ENCODE results near the gene ENOX2.
"Not testable (repeated sequence)": the region's sequence is repeated elsewhere in the genome, so short reads cannot be mapped to it uniquely, and the experiment has no call there.

The ENOX2 gene

DNA sequence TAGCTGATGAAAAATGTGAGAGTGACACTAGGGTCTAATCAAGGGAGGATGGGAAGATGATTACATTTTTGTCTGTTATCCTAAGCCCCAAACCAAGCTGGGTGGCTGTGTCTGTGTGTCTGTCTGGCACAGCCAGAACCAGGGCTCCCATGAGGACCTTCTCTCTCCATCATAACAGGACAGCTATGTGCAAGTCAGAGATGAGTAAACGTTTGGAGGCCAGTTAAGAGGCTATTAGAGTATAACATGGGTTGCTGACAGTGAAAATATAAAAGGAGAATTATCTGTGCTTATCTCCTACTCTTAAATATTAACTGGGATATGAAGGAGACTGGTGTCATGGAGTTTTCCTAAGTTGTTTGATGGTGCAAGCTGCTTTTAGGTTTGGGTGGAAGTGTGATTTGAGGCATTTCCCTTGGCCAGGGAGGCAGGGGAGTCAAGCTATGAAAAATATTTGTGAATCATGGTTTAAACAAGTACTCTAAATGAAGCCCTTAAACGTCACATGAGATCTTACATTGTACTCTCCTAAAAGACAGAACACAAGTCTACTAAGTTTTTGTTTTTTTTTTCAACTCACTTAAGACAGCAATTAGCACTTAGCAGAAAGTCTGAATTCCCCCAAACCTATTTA lies 156.2 kb downstream of the ENOX2 start:
- DNase-seq (ENCODE audit: low spot score): no peak

DNA sequence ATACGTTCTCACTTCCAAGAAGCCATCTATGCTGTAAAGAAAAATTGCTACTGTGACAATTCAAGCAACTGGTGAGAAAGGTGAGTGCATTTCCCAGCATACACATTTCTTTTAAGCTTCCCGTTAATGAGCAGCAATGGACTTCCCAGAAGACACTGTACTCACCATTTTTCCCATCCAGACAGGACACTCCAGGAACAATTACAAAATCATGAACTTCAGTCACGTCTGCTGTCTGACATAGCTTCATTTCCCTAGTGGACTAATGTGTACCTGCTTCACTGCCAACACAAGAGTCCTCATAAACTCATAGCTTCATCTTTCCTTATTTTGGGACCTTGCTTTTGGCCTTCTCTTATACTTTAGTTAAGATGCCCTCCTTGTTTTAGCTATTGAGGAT lies 156.9 kb downstream of the ENOX2 start:
- DNase-seq (ENCODE audit: low spot score): no peak

DNA sequence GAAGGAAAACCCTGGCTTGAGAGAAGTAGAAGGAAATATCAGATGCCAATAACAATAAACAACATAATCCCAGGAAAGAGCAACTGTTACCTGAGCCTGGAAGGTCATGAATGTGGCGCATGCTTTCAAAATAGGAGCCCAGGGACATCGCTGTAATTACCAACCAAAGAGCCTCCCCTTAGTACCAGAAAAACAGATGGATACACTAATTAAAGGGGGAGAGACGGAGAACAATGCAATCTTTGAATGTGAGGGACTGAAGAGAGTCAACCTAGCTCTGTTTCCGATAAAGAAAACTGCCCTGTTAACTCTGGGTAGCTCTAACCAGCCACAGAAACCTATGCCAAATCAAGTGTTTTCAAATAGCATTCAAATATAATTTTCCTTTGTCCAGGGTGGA lies 161.4 kb downstream of the ENOX2 start:
- DNase-seq (ENCODE audit: low spot score): no peak

DNA sequence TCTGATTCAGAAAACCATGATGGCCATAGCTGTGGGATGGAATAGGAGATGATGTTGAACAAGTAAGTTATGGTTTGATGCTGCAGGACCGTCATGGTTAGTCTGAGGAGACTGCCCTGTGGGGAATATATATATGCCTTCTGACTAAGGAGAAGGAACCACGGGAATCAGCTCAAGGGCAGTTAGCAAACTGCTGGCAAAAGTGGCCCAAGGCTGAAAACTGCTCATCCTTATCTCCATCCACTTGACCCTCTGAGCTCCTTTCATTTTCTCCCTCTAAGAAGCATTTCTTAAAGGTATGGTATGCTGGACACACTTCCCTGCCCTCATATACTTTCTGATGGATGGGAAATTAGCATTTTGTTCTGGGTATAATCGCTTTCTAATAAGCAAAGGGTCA lies 161.9 kb downstream of the ENOX2 start:
- no peak for DNase-seq (ENCODE audit: low spot score)

- DNase-seq (ENCODE audit: low spot score): no peak
Observed at GRCh38 chrX:130738638-130739195, 164.3 kb downstream of the ENOX2 start.

GRCh38 chrX:130734713-130735112 lies 168.3 kb downstream of the ENOX2 start:
- DNase-seq (ENCODE audit: low spot score): no peak

- DNase-seq (ENCODE audit: low spot score): no peak
Observed at GRCh38 chrX:130728208-130728607, 174.8 kb downstream of the ENOX2 start.

GRCh38 chrX:130726661-130727060 lies 176.3 kb downstream of the ENOX2 start:
- no peak for DNase-seq (ENCODE audit: low spot score)

GRCh38 chrX:130725519-130725918 lies 177.5 kb downstream of the ENOX2 start:
- no peak for DNase-seq (ENCODE audit: low spot score)

DNA sequence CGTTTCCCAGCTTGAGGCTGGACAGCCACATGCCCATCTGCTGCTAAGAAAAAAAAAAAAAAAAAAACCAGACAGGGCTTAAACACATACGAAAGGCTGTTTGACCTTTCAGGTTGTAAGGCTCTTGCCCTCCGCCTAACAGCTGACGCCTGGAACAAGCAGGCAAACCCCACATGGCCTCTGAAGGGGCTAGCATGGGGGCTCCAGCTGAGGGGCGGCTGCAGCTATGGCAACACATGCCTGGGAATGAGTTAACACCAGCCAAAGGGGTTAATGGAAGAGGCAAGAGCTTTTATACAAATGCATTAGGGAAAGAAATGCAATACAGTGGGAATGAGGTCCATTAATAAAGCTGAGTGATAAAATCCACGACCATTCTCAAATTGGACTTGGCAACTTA lies 183.6 kb downstream of the ENOX2 start:
- DNase-seq (ENCODE audit: low spot score): no peak

- no peak for DNase-seq (ENCODE audit: low spot score)
Observed at GRCh38 chrX:130718137-130718536, 184.9 kb downstream of the ENOX2 start.

DNA sequence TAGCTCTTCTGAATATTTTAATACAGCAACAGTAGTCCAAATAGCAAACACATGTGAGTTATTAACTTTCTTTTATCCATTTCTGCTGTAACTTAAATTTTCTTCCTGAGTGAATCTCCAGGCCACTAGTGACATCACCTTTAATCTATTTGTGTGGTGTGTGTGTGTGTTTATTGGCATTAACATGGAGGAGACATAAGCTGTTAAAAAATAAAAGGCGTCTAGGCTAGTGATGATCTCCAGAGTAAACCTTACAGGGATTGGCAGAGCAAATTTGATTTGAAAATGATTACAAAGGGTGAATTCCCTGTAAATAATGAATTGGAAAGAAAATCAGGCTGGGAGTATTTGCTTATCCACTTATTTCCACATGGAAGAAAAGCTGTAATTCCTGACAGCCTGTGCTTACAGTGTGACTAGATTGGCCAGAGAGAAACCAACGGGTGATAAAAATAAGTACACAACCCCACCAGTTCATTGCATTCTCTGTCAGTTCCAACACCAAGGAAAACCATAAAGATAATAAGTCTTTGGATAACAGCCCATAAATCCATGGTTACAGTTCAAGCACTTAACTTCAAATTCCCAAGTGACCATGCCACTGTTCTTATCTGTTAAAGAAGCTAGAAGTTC lies 186.1 kb downstream of the ENOX2 start:
- DNase-seq (ENCODE audit: low spot score): no peak

DNA sequence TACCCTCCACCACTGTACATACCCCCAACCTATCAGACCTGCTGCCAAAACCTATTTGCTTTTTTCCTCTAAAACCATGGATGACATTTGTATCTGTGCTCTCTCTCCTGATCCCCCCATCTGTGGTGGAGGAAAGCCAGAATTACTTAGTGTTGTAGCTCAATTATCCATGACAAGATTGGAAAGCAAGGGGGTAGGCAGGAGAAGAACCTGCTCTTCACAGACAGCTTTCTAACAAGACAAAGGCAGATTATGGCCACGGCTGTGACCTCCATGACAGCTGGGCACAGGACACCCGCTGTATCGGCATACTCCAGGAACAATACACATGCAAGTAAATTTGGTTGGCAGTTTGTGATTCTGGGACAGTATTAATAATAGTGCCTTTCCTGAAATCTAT lies 186.7 kb downstream of the ENOX2 start:
- DNase-seq (ENCODE audit: low spot score): no peak

- no peak for DNase-seq (ENCODE audit: low spot score)
Observed at GRCh38 chrX:130715299-130715698, 187.7 kb downstream of the ENOX2 start.

DNA sequence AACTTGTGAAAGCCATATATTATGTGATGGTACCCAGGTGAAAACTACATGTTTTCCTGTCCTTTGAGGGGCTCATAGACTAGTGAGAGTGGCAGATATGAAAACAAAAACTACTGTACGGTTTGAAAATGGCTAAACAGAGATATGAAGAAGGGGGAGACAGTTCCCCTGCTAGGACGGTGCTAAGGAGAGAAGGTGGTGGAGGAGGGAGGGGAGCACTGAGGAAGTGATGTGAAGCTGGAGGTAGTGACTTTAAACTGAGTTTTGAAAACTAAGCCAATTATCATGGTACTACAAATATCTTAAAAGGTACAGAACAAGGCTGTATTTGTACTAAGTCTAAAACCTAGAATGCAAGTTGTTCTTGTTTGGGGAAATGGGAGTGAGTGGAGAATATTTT lies 188.3 kb downstream of the ENOX2 start:
- DNase-seq (ENCODE audit: low spot score): no peak

DNA sequence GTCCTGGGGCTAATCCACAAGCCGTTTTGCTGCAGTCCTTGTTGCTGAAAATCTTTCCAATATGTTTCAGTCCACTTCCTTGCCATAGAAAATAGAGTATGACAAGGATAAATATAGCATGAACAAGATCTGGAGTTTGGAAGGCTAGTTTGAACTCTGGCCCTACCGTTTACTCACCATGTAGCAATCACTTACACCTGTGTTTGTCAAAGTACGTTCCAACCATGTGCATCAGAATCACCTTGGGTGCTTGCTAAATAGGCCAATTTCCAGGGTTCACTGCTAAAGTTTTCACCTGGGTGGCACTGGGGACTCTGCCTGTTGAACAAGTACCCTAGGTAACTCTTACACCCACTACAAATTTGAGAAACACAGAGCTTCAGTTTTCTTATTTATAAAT lies 188.9 kb downstream of the ENOX2 start:
- DNase-seq (ENCODE audit: low spot score): no peak

- not testable (repeated sequence) for DNase-seq (ENCODE audit: low spot score)
Observed at GRCh38 chrX:130709178-130709577, 193.8 kb downstream of the ENOX2 start.

DNA sequence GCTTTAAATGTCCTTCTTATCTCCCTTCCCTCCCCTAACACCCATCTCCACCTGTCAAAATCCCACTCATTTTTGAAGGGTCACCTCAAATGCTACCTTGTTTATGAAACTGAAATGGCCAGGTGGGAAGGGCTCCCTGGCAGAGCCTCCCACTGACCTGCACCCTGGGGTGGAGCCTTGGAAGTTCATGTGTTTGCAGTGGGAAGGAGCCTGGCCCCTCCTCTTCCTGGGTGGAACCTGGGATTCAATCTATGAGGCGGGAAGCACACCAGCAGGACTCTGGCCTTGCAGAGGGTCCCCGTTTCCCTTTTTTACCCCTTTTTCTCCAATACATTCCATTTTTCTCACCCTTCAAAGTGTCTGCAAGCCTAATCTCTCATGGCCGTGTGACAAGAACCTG lies 197.4 kb downstream of the ENOX2 start:
- no peak for DNase-seq (ENCODE audit: low spot score)

DNA sequence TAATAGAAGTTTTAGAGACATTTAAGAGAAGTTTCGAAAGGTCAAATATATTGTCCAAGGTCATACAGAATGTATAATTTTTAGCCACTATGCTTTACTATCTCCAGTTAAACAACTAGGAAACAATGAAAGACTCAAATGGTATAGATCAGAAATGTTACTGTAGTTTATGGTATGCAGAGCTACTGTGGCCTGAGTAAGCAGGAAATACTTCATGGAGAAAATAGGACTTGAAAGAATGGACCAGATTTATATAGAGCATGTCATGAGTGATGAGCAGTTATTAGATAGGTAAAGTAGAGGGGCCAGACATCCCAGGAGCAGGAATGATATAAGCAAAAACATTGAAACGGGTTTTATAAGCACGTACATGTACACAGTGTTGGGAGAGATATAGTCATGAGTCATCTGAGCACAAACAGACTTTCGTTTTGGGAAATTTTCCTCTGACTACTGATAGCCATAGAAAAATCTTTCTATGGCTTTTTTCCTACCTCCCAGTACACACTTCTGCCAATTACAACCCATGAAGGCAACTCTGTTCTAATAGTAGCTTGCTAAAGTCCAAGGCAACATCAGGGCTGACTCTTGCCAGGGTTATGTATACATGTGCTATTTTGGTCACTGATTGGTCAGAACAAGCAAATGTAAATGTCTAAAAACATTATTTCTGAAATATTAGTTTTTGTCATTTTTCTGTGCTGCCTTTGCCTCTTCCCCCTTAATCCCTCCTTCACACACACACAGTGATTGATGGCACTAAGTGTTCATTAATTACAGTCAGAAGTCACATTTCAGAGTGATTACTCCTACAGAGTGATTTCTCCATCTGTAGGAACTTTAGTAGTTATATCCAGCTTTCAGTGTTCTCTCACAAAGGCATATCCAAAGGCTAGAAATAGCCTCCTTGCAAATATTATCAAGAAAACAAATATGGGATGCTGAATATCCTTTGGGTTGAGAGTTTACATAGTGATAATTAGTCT lies 198.7 kb downstream of the ENOX2 start:
- no peak for DNase-seq (ENCODE audit: low spot score)

DNA sequence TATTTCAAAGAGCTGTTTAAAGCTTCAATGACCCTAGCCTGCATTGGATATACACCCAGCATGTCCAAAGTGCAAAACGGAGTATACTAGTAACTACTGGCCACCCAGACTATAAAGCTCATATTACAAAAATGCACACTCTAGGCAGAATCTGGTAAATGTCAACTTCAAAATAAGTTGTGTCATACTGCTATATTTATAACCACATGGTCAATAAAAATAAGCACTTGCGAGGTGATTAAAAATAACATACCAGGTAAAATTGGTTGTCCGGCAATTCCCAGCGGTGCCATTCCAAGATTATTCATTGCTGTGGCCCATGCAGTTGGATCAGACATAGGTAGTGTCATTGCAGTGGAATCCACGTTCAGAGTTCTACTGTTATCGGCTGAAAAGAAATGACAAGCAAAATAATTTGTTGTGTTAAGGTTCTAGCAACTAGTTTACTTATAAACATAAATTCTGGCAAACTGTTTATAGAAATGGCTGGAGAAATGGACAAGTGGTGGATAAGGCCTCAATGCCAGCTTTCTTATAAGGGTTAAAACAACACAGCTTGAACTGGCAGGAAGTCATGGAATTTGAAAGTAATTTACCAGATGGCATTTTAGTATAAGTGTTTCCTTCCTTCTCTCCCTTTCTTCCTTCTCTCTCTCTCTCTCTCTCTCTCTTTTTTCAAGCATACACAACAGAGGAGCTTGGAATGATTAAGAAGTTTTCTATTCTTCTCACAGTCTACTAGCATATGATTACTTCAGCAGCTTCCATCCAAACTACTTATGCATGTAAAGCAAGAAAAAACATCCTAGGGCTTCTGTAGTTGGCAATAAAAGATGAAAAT lies 199.9 kb downstream of the ENOX2 start:
- no peak for DNase-seq (ENCODE audit: low spot score)

- no peak for DNase-seq (ENCODE audit: low spot score)
Observed at GRCh38 chrX:130700629-130701028, 202.4 kb downstream of the ENOX2 start.

DNA sequence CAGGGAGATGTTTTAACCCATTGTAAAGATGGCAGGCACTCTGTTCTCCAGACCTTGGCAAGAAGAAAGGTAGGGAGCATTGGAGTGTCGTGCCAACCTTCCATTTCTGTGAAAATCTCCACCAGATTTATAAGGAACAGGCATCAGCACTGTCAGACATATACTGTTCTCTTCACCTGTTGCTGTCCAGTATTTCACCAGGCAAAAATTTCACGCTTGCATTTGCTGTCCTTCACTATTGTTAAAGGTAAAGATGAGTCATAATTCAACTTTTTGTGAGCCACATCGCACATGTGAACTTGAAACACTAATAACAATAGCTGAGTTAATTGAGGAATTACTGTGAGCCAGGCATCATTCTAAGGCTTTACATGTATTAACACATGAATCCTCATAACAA lies 203.4 kb downstream of the ENOX2 start:
- DNase-seq (ENCODE audit: low spot score): no peak

Data from CD4-positive, alpha-beta T cell treated with Interleukin-15 for 4 hours (primary cell).